DND-41 (cell line): Measurements from ENCODE around the gene KRT27.

Source experiments
- CTCF ChIP-seq: IDR thresholded peaks from 2 replicates; pipeline ENCODE4 v1.5.1; 2012; ENCODE audit warnings: borderline replicate concordance, low read length, moderate library complexity, mild to moderate bottlenecking; ENCODE audit not compliant: poor library complexity, severe bottlenecking; ENCODE audit errors: extremely low read depth
- EZH2 ChIP-seq: IDR thresholded peaks from 3 replicates; pipeline ENCODE4 v1.6.1; 2012; ENCODE audit warnings: borderline replicate concordance, low read depth, mild to moderate bottlenecking, moderate library complexity, low read length, inconsistent platforms; ENCODE audit not compliant: severe bottlenecking

DNA sequence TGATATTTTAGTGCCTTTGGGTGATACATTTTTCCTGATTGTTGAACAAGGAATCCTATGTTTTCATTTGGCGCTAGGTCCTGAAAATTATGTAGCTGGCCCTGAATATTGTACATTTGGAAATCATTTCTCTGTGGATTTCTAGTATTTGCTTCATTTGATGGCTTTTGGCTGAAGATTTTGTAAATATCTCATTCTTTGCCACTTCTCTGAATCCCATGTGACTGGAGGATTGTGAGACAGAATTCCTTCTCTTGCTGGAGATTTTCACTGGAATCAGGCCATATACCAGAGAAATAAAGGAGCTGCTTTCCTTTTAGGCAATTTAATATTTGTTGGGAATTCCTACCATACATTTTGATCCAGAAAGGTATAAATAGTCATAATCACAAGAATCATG is 8.8 kb upstream of the KRT27 start:
- TF ChIP-seq CTCF: no peak
- TF ChIP-seq EZH2: no peak
